Hepatocyte (in vitro differentiated cells): ENCODE data around the gene AEN.

Experiments
- CTCF ChIP-seq: fragments of 200-600 bp; sonication (generic); IDR thresholded peaks from 2 replicates; pipeline ENCODE4 v1.5.1; 2016; ENCODE audit warnings: antibody characterized with exemption, mild to moderate bottlenecking; ENCODE audit not compliant: poor library complexity
- EZH2phosphoT487 ChIP-seq: fragments of 200-600 bp; sonication (generic); IDR thresholded peaks from one replicate; pipeline ENCODE4 v1.6.1; 2018; ENCODE audit warnings: antibody characterized with exemption, mild to moderate bottlenecking, low read depth, moderate library complexity; ENCODE audit not compliant: unreplicated experiment, severe bottlenecking

- no peak for TF ChIP-seq CTCF
- TF ChIP-seq EZH2phosphoT487 = no peak
Measured at GRCh38 chr15:88654430-88655102, 33.4 kb downstream of the AEN start.
